GM19351 (cell line): ENCODE results near the gene MRAP2.
"Not testable (repeated sequence)": the region's sequence is repeated elsewhere in the genome, so short reads cannot be mapped to it uniquely, and the experiment has no call there.

Source experiments
- ATAC-seq: cut with Tn5 transposase; IDR thresholded peaks from one replicate; pipeline ENCODE4 v1.9.1; 2021; ENCODE audit warnings: mild to moderate bottlenecking, moderate library complexity; ENCODE audit not compliant: unreplicated experiment

Gene MRAP2

GRCh38 chr6:84118191-84118590 lies 84.6 kb downstream of the MRAP2 start:
- no peak for ATAC-seq

GRCh38 chr6:84119277-84119676 lies 85.7 kb downstream of the MRAP2 start:
- no peak for ATAC-seq

GRCh38 chr6:84123186-84123585 lies 89.6 kb downstream of the MRAP2 start:
- ATAC-seq = peak; percentile 84

- ATAC-seq = not testable (repeated sequence)
These were observed 96.0 kb downstream of the MRAP2 start for GRCh38 chr6:84129588-84129987.

- not testable (repeated sequence) for ATAC-seq
These were observed 99.8 kb downstream of the MRAP2 start for GRCh38 chr6:84133385-84133784.

- no peak for ATAC-seq
These were observed 101.7 kb downstream of the MRAP2 start for GRCh38 chr6:84135291-84135690.

- no peak for ATAC-seq
These were observed 102.9 kb downstream of the MRAP2 start for GRCh38 chr6:84136364-84137050.

- ATAC-seq = no peak
These were observed 103.4 kb downstream of the MRAP2 start for GRCh38 chr6:84137051-84137375.

- no peak for ATAC-seq
These were observed 104.5 kb downstream of the MRAP2 start for GRCh38 chr6:84137989-84138575.

- no peak for ATAC-seq
These were observed 105.7 kb downstream of the MRAP2 start for GRCh38 chr6:84139311-84139710.
